Measurements from ENCODE around the gene BSG.
"Not testable (repeated sequence)": the region's sequence is repeated elsewhere in the genome, so short reads cannot be mapped to it uniquely, and the experiment has no call there.

DNA sequence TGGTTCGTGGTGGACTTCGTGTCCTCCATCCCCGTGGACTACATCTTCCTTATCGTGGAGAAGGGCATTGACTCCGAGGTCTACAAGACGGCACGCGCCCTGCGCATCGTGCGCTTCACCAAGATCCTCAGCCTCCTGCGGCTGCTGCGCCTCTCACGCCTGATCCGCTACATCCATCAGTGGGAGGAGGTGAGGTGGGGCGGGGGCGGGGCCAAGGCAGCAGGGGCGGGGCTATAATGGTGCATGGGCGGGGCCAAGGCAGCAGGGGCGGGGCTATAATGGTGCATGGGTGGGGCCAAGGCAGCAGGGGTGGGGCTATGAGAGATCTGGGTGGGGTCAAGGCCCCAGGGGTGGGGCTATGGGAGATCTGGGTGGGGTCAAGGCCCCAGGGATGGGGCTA lies 31.4 kb downstream of the BSG start:
- TF ChIP-seq TCF7 (CRISPR knock-in tag; IDR thresholded peaks at IDR 0.05; ENCODE audit: low read depth); NFE2L1 (CRISPR knock-in tag; IDR thresholded peaks at IDR 0.05); ZNF138 (CRISPR knock-in tag; conservative IDR thresholded peaks at IDR 0.05); ZNF219 (CRISPR knock-in tag; IDR thresholded peaks at IDR 0.05; ENCODE audit: borderline replicate concordance); RELA (CRISPR knock-in tag; IDR thresholded peaks at IDR 0.05; ENCODE audit: borderline replicate concordance): not testable (repeated sequence)
- TF ChIP-seq, protein P1, sequence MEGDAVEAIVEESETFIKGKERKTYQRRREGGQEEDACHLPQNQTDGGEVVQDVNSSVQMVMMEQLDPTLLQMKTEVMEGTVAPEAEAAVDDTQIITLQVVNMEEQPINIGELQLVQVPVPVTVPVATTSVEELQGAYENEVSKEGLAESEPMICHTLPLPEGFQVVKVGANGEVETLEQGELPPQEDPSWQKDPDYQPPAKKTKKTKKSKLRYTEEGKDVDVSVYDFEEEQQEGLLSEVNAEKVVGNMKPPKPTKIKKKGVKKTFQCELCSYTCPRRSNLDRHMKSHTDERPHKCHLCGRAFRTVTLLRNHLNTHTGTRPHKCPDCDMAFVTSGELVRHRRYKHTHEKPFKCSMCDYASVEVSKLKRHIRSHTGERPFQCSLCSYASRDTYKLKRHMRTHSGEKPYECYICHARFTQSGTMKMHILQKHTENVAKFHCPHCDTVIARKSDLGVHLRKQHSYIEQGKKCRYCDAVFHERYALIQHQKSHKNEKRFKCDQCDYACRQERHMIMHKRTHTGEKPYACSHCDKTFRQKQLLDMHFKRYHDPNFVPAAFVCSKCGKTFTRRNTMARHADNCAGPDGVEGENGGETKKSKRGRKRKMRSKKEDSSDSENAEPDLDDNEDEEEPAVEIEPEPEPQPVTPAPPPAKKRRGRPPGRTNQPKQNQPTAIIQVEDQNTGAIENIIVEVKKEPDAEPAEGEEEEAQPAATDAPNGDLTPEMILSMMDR (IDR thresholded peaks at IDR 0.05): not testable (repeated sequence)
- TF ChIP-seq, protein P2, sequence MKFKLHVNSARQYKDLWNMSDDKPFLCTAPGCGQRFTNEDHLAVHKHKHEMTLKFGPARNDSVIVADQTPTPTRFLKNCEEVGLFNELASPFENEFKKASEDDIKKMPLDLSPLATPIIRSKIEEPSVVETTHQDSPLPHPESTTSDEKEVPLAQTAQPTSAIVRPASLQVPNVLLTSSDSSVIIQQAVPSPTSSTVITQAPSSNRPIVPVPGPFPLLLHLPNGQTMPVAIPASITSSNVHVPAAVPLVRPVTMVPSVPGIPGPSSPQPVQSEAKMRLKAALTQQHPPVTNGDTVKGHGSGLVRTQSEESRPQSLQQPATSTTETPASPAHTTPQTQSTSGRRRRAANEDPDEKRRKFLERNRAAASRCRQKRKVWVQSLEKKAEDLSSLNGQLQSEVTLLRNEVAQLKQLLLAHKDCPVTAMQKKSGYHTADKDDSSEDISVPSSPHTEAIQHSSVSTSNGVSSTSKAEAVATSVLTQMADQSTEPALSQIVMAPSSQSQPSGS (CRISPR knock-in tag; IDR thresholded peaks at IDR 0.05; ENCODE audit: borderline replicate concordance, low read depth): not testable (repeated sequence)

All from WTC11 (cell line).